ENCODE data around the gene CTNNBIP1.

GRCh38 chr1:9858293-9859035 is 51.6 kb downstream of the CTNNBIP1 start:
- TF ChIP-seq CTCF (IDR thresholded peaks at IDR 0.05) (no peak), POLR2A (IDR thresholded peaks at IDR 0.05) (no peak)
